Measurements from ENCODE around the gene CARS1. TPM values are rescaled to one million over a fixed set of nuclear protein-coding genes. Genes with fewer than 3 reads are reported as not detected.

CARS1 gene
- total and polyA plus RNA-seq, 2 of the 8 experiments (the other 6 are each of a cell fraction or from before 2014, with no cell fraction given) = 44.1 to 100 TPM

DNA sequence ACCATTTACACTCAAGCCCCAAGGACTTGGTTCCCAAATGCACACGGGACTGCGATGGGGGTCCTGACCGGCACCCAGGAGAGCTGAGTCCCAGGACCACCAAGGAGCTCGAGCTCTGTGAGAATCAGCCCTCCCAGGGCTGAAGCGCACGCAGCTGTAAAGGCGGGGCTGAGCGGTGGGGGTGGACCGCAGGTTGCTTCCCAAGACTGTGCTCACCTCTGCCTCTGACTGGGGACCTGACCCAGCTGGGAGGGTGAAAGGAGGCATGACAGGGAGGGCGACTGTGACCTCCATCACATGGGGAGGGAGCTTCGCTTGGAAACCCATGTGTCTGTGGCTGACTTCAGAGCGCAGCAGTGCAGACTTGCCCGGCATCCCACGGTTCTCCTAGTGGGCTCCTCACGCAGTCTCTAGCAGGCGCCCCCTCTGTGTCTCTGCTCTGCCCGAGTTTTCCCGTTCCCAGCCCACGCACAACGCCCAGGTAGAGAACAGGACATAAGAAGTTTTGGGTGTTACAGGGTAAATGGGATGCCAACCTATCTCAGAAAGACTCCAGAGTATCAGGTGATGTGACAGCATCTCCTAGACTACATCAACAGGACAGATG lies 49.7 kb downstream of the CARS1 start:
- H2AK5ac ChIP-seq (ENCODE audit: low read depth, low read length) = no peak overlapping the region
- POLR2A ChIA-PET (ENCODE audit: partially characterized antibody) = interaction anchor here (0.9 to 2.7 kb wide), 6 partner anchors 9 to 32 kb away, joined by 3 to 11 read pairs (median 4); no protein-coding TSS in a partner anchor
- no peak overlapping the region for H3K9ac ChIP-seq (replicated peaks in 1 of 4; ENCODE audit: extremely low read depth in 1 of 4, low read depth in 3 of 4, low read length in 3 of 4)
- H3K4me3 ChIP-seq (ENCODE audit: extremely low read depth in 1 of 4, insufficient read depth in 2 of 4, low read depth in 3 of 4, low read length in 4 of 4) = no peak overlapping the region
- peaks cover 5 to 14% of the 10 kb centered on the region in 2 experiments for H4K20me1 ChIP-seq (replicated peaks in 1 of 2; ENCODE audit: control insufficient read depth in 1 of 2, insufficient read depth in 2 of 2, low read length in 2 of 2)
- no peak overlapping the region for H3K23ac ChIP-seq (ENCODE audit: insufficient read length)
- H3K36me3 ChIP-seq (ENCODE audit: control insufficient read depth in 2 of 4, insufficient read depth in 4 of 4, low read length in 3 of 4) = peaks cover 16 to 69% (median 48%) of the 10 kb centered on the region in 4 experiments
- no peak overlapping the region for H3K27ac ChIP-seq (ENCODE audit: low read depth, low read length)
- no peaks in the 10 kb centered on the region for H3K4me1 ChIP-seq (replicated peaks in 1 of 4; ENCODE audit: control insufficient read depth in 3 of 4, insufficient read depth in 4 of 4, low read length in 3 of 4)
- CTCF ChIA-PET (ENCODE audit: partially characterized antibody) = interaction anchor here (0.8 to 4.4 kb wide), 5 partner anchors 8 to 32 kb away, joined by 3 to 14 read pairs (median 12); no protein-coding TSS in a partner anchor
- no peak overlapping the region for H2AFZ ChIP-seq (ENCODE audit: low read length)
- 93% methylated on average over 20 of the region's 20 CpGs; no CpG with 5 or more reads in 1 of the 2 experiments for WGBS, 2 experiments (ENCODE audit: extremely low coverage in 1 of 2, insufficient coverage in 1 of 2, insufficient read length in 1 of 2, insufficient replicate concordance in 2 of 2, low coverage in 1 of 2, low lambda C conversion rate in 2 of 2, missing lambda C conversion rate in 1 of 2)
- no peak overlapping the region for H4K5ac ChIP-seq (ENCODE audit: insufficient read length, low read depth, low read length)
- H3K79me1 ChIP-seq (ENCODE audit: low read depth, low read length) = no peaks in the 10 kb centered on the region
- H2BK15ac ChIP-seq (ENCODE audit: low read length) = no peak overlapping the region
- H2BK20ac ChIP-seq (ENCODE audit: low read length) = no peak overlapping the region
- no peak for DNase-seq (ENCODE audit: low read depth in 1 of 2, low spot score in 2 of 2)
- H2BK120ac ChIP-seq (replicated peaks; ENCODE audit: low read depth, low read length) = no peak overlapping the region
- peak overlapping the region; percentile 66; the same call in 1 of the 2 replicates for H4K8ac ChIP-seq (ENCODE audit: extremely low read depth, insufficient read depth, low read length)
- H2BK5ac ChIP-seq (ENCODE audit: low read depth, low read length) = no peak overlapping the region
- H3K18ac ChIP-seq (ENCODE audit: extremely low read depth, low read length) = no peak overlapping the region
- H3K9me3 ChIP-seq (ENCODE audit: insufficient read depth in 2 of 2, low read depth in 1 of 2, low read length in 1 of 2) = no peaks in the 10 kb centered on the region
- no peak overlapping the region for H3K4me2 ChIP-seq (ENCODE audit: insufficient read depth in 1 of 2, low read depth in 2 of 2, low read length in 2 of 2)
- no peak overlapping the region for H3K4ac ChIP-seq (replicated peaks; ENCODE audit: insufficient read length, low read depth, low read length)
- no peak overlapping the region for H3K56ac ChIP-seq (replicated peaks; ENCODE audit: insufficient read length, low read depth, low read length)
- H4K91ac ChIP-seq (replicated peaks; ENCODE audit: insufficient read length, low read length) = no peak overlapping the region
- no peak overlapping the region for H3K14ac ChIP-seq (ENCODE audit: insufficient read length)
- H3K27me3 ChIP-seq (replicated peaks in 1 of 4; ENCODE audit: control insufficient read depth in 3 of 4, extremely low read depth in 1 of 4, insufficient read depth in 3 of 4, low read length in 3 of 4) = no peaks in the 10 kb centered on the region
- no peak for FAIRE-seq
- no peak overlapping the region for H2BK12ac ChIP-seq (ENCODE audit: low read depth, low read length)
- H3K23me2 ChIP-seq (ENCODE audit: low read depth, low read length) = no peaks in the 10 kb centered on the region
- H3K79me2 ChIP-seq (ENCODE audit: control insufficient read depth in 1 of 2, insufficient read depth in 2 of 2, low read length in 2 of 2) = no peaks in the 10 kb centered on the region
